Mucosa of gallbladder (tissue), 1 donor: ENCODE results near the gene E2F2. TPM values are rescaled to one million over a fixed set of nuclear protein-coding genes. Genes with fewer than 3 reads are reported as not detected.

Experiments
- DNase-seq: peaks from one replicate; pipeline ENCODE4 v3.0.0-alpha.2; 2020; ENCODE audit warnings: low spot score
- total RNA-seq: library from RNA; stranded (reverse); gene quantifications from one replicate; pipeline ENCODE4 v1.2.1, GENCODE V29; 2021
- donor health status: DM: no; HTN: no; CAD: no.

The E2F2 gene
- total RNA-seq, 1 donor from 2014 or later: 0.46 TPM

DNA sequence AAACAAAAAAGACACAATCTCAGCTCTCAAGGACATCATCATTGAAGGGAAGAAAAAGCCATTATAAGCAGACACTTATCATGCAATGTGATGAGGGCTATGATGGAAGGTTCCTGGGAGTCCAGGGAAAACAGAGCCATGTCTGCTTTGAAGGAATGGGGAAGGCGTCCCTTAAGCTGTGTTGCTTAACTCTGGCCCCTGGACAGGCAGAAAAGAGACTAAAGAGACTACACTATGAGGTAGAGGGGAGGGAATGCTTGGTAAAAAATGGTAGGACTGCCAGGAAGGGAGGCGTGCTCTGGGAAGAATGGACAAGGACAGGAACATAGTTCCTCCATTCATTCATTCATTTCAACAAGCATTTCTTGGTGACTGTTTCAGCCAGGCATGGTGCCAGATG lies 68.3 kb downstream of the E2F2 start:
- DNase-seq: no peak

DNA sequence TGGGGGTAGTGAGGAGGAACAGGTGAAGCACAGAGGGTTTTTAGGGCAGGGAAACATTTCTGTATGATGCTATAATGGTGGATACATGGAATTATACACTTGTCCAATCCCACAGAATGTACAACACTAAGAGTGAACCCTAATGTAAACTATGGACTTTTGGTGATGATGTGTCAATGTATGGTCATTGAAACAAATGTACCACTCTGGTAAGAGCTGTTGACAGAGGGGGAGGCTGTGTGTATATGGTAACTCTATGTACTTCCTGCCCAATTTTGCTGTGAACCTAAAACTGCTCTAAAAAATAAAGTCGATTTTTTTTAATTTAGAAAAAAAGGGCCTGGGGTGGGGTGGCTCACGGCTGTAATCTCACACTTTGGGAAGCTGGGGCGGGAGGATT lies 70.0 kb downstream of the E2F2 start:
- no peak for DNase-seq

DNA sequence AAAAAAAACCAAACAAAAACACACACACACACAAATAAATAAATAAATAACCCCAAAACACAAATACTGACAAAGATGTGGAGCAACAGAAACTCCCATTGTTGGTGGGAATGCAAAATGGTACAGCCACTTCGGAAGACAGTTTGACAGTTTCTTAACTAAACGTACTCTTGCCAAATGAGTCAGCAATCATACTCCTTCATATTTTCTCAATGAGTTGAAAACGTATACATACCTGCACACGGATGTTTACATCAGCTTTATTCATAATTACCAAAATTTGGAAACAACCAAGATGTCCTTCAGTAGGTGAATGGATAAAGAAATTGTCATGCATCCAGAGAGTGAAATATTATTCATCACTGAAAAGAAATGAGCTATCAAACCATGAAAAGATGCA lies 70.5 kb downstream of the E2F2 start:
- DNase-seq: no peak

- DNase-seq: peak; percentile 35
Measured at GRCh38 chr1:23459338-23459757, 71.7 kb downstream of the E2F2 start.

Other genes starting within 250 kb of the E2F2 start
- 83.3 TPM for gene HNRNPR, start 186.9 kb downstream of the E2F2 start, total RNA-seq
- 14.2 TPM for gene ZNF436, start 161.4 kb downstream of the E2F2 start, total RNA-seq
- 32.0 TPM for gene TCEA3, start 106.5 kb downstream of the E2F2 start, total RNA-seq
- 40.1 TPM for gene ASAP3, start 47.1 kb downstream of the E2F2 start, total RNA-seq
- gene ID3, start 28.3 kb upstream of the E2F2 start, total RNA-seq: 48.9 TPM
- gene RPL11, start 160.6 kb upstream of the E2F2 start, total RNA-seq: 732 TPM
- 35.0 TPM for gene ELOA, start 212.2 kb upstream of the E2F2 start, total RNA-seq
- gene PITHD1, start 247.2 kb upstream of the E2F2 start, total RNA-seq: 49.0 TPM